NB4 (cell line): ENCODE measurements around the gene NRSN1.

ENCODE experiments used
- MYC ChIP-seq: IDR thresholded peaks from 2 replicates; pipeline ENCODE4 v1.6.1; 2011; ENCODE audit warnings: low read depth, low read length
- POLR2A ChIP-seq: IDR thresholded peaks from 2 replicates; pipeline ENCODE4 v1.6.1; 2011; ENCODE audit warnings: mild to moderate bottlenecking; ENCODE audit not compliant: insufficient read length; ENCODE audit errors: extremely low read depth
- TF ChIP-seq, protein P1 (sequence below): IDR thresholded peaks from one replicate; pipeline ENCODE4 v1.5.1; 2012; ENCODE audit warnings: low read depth, low read length

DNA sequence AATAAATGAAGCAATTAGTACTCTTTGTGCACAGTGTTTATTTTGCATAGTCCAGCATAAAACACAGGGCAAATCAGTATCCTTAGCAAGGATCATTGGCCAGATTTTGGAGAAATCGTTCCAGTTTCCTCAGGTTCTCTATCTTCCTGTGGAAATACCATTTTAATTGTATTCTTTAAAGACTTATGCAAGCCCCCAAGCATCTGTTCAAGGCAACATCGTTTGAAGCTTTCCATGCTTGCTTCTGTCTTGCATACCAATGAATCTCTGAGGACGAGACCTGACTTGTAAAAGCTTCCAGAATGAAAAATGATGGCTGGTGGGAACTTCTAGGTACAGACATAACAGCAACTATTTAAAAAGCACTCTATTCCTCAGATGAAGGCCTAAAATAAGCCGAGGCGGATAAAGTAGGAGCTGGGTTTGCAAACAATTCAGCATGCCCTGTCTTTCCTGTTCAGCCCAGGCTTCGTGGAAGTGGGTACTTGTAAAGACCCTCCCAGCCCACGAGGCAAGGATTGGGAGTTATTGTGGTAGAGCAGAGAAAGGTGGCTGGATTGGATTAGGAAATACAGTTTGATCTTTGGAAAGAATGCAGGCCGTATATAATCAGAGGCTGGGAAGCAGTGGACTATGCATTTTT lies 21.6 kb downstream of the NRSN1 start:
- TF ChIP-seq, protein P1, sequence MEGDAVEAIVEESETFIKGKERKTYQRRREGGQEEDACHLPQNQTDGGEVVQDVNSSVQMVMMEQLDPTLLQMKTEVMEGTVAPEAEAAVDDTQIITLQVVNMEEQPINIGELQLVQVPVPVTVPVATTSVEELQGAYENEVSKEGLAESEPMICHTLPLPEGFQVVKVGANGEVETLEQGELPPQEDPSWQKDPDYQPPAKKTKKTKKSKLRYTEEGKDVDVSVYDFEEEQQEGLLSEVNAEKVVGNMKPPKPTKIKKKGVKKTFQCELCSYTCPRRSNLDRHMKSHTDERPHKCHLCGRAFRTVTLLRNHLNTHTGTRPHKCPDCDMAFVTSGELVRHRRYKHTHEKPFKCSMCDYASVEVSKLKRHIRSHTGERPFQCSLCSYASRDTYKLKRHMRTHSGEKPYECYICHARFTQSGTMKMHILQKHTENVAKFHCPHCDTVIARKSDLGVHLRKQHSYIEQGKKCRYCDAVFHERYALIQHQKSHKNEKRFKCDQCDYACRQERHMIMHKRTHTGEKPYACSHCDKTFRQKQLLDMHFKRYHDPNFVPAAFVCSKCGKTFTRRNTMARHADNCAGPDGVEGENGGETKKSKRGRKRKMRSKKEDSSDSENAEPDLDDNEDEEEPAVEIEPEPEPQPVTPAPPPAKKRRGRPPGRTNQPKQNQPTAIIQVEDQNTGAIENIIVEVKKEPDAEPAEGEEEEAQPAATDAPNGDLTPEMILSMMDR = no peak
- no peak for TF ChIP-seq MYC
- TF ChIP-seq POLR2A = no peak
